ENCODE results near the gene TESK2.

- TF ChIP-seq CTCF (IDR thresholded peaks at IDR 0.05), result no peak
- TF ChIP-seq POLR2A (IDR thresholded peaks at IDR 0.05), result no peak
These were observed 109.7 kb downstream of the TESK2 start for GRCh38 chr1:45381243-45381642.

All from heart left ventricle (tissue), 13 donors.